HG03175 (cell line): Measurements from ENCODE around the gene HEATR9.
A peak's percentile ranks its signal among the peaks of the same experiment; 100 is the strongest.

Source experiments
- ATAC-seq: cut with Tn5 transposase; IDR thresholded peaks from one replicate; pipeline ENCODE4 v1.9.1; 2021; ENCODE audit warnings: mild to moderate bottlenecking, moderate library complexity; ENCODE audit not compliant: unreplicated experiment

The HEATR9 gene

DNA sequence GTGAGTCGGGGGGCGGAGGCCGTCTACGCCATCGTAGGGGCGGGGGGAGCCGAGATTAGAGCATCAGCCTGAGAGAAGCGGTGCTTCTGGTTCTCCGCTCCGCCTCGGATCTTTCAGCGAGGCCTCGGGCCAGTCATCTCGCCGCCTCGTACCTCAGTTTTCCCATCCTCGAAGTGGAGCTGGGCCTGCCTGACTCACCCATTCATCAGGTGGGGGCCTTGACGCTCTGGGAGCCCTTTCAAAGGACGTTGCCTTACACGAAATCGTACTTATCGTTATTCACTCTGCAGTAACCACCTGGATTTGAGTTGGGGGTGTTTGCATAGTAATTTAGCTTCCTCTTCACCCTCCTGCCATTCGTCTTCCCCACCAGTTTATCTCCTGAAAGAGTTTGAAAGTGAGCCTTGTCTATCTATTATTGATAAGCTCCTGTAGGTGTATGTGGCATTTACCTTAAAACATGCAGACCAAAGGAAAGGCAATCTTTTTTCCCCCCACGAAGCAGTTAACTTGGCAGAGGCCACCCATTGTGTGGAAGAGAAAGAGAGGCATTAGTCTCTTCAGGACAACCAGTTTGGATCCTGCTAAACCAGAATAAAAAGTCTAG is 58.7 kb downstream of the HEATR9 start:
- ATAC-seq: peak; percentile 2

DNA sequence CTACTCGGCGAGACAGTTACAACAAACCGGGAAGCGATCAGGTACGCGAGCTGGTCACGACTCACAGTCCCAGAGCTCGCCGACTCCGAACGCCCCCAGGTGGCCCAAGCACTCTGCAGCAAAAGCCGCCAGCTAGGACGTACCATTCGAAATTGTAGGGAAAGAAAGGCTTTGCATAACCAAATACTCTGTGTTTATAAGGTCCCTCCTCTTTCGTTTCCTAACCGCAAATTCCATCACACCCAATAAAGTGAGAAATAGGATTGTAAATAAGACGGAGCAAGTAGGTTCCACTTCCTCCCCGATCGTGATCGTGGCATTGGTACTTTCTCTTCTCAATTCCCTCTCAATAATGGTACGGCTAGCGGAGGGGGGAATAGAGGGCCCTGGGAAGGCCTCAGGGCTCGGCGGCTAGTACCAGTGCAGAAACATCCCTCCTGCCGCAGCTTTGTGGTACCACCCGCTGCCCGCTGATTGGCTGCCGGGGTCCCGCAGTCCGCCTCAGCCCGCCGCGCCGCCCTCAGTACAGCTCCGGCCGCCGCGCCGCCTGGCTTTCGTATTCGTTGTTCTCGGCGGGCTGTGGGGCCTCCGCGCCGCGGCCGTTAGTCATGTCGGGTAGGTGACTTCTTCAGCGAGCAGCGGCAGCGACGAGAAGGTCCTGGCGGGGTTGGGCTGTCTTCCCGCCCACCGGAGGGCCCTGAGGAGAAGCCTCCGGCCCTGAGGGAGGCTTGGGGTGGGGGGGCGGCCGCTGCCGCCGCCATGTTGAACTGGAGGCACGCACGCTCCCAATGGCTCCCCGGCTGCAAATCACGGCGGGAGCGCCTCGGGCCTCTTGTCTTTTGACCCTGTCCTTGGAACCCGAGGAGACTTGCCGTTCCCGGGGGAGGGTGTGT is 59.5 kb downstream of the HEATR9 start, which contains the start of gene TAF15:
Gene TAF15, plus strand, starts transcription at position 523 of the 893 bp plus-strand sequence. Its CDS starts 86 bp downstream, at position 609.
- peak; percentile 90 for ATAC-seq

DNA sequence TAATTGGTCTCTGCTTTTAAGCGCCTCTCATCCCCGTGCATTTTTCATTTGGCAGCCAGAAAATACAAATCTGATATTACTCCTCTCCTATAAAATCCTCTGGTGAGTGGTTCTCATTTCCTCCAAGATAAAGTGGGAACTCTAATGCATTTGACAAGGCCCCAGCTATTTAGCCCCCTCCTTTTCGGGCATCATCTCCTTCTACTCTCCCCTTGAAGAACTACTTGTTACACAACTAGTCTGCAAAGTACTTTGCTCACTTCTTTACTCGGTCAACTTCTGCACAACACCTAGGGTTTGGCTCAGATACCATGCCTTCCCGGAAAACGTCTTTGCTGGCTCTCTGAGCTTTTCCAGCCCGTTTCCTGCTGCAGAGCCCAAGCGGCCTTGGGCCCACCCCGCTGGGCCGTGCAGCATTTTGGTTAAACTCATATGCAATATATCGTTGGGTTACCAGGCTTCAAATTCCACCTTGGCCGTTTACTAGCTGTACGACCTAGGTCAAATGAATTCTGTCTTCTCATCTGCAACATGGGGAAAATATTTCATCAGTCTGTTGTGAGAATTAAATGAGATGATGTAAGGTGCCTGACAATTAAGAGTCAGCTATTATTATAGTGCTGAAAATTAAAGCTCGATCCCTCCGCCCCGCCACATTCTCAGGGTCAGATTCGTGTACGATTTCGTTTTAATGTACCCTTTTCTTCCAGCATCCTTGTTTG is 60.3 kb downstream of the HEATR9 start:
- no peak for ATAC-seq

DNA sequence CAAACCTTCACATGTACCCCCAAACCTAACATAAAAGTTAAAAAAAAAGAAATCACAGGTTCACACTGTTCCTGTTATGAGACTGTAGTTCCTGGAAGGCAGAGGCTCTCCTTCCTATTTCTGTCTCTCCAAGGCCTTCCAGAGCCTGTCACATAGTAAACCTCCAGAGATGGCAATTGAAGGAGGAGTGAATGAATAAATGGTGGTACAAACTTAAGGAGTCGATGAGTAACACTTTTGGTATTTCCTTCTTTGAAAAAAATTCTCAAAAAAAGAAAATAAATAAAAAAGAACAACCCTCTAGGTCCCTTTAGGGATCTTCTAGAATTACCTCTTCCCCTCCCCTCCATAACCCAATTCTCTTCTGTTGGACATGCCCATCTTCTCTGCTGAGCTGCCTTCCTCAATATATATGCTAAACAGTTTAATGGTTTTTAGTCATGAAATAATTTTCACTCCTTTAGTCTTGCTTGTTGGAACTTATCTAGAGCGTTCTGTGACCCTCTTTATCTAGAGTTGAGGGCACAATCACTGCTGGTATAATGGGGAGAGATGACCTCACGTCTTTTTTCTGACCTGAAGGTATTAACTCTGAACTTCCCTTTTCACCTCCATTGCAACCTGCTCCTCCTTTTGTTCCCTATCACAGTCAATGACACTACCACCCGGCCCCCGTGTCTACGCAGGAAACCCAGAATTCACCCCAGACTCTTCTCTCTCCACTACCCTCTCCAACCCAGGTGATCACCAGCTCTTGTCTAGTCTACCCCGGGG is 61.1 kb downstream of the HEATR9 start:
- ATAC-seq: no peak
